ENCODE measurements around the gene RAB7A. TPM values are rescaled to one million over a fixed set of nuclear protein-coding genes. Genes with fewer than 3 reads are reported as not detected.

The RAB7A gene
- total RNA-seq, 1 donor from 2014 or later, result 149 TPM

- peaks cover 4% of the 10 kb centered on the region for H3K27me3 Mint-ChIP-seq (ENCODE audit: low read depth)
- peaks cover 13% of the 10 kb centered on the region for H3K4me1 Mint-ChIP-seq
- no peak overlapping the region for H3K4me3 Mint-ChIP-seq
These were observed 40.8 kb upstream of the RAB7A start for GRCh38 chr3:128684986-128685726.

GRCh38 chr3:128686465-128686864 lies 39.5 kb upstream of the RAB7A start:
- no peak for DNase-seq (ENCODE audit: low read depth, low spot score)
- Mint-ChIP-seq H3K36me3 (ENCODE audit: low read depth) (no peaks in the 10 kb centered on the region), H3K4me3 (no peak overlapping the region), H3K27me3 (ENCODE audit: low read depth) (no peaks in the 10 kb centered on the region), H3K27ac (ENCODE audit: unreplicated experiment) (no peak overlapping the region), H3K9me3 (peaks cover under 1% of the 10 kb centered on the region), H3K4me1 (peaks cover 3% of the 10 kb centered on the region)
- no peak for TF ChIP-seq CTCF (conservative IDR thresholded peaks at IDR 0.05)

More at GRCh38 chr3:128684986-128685726, 40.8 kb upstream of the RAB7A start:
- Mint-ChIP-seq H3K9me3 (peaks cover 7% of the 10 kb centered on the region), H3K36me3 (ENCODE audit: low read depth) (no peaks in the 10 kb centered on the region), H3K27ac (ENCODE audit: unreplicated experiment) (no peak overlapping the region)
- no peak for TF ChIP-seq CTCF (conservative IDR thresholded peaks at IDR 0.05)
- no peak for DNase-seq (ENCODE audit: low read depth, low spot score)

GRCh38 chr3:128689060-128689459 lies 36.9 kb upstream of the RAB7A start:
- no peak for TF ChIP-seq CTCF (conservative IDR thresholded peaks at IDR 0.05)
- no peak overlapping the region for H3K4me3 Mint-ChIP-seq
- H3K36me3 Mint-ChIP-seq (ENCODE audit: low read depth), result no peaks in the 10 kb centered on the region
- H3K27ac Mint-ChIP-seq (ENCODE audit: unreplicated experiment), result no peak overlapping the region
- H3K4me1 Mint-ChIP-seq, result no peaks in the 10 kb centered on the region
- H3K27me3 Mint-ChIP-seq (ENCODE audit: low read depth), result no peaks in the 10 kb centered on the region
- DNase-seq (ENCODE audit: low read depth, low spot score), result no peak
- H3K9me3 Mint-ChIP-seq, result no peaks in the 10 kb centered on the region

- peaks cover 2% of the 10 kb centered on the region for H3K27me3 Mint-ChIP-seq (ENCODE audit: low read depth)
- H3K27ac Mint-ChIP-seq (ENCODE audit: unreplicated experiment), result no peak overlapping the region
- DNase-seq (ENCODE audit: low read depth, low spot score), result no peak
- no peaks in the 10 kb centered on the region for H3K36me3 Mint-ChIP-seq (ENCODE audit: low read depth)
- TF ChIP-seq CTCF (conservative IDR thresholded peaks at IDR 0.05), result no peak
- no peaks in the 10 kb centered on the region for H3K9me3 Mint-ChIP-seq
- no peak overlapping the region for H3K4me3 Mint-ChIP-seq
- no peaks in the 10 kb centered on the region for H3K4me1 Mint-ChIP-seq
These were observed 32.3 kb upstream of the RAB7A start for GRCh38 chr3:128693696-128694095.

- Mint-ChIP-seq H3K9me3 (no peaks in the 10 kb centered on the region), H3K27ac (ENCODE audit: unreplicated experiment) (no peak overlapping the region), H3K4me3 (no peak overlapping the region), H3K4me1 (no peaks in the 10 kb centered on the region), H3K36me3 (ENCODE audit: low read depth) (no peaks in the 10 kb centered on the region), H3K27me3 (ENCODE audit: low read depth) (peaks cover 2% of the 10 kb centered on the region)
- no peak for DNase-seq (ENCODE audit: low read depth, low spot score)
- no peak for TF ChIP-seq CTCF (conservative IDR thresholded peaks at IDR 0.05)
These were observed 28.6 kb upstream of the RAB7A start for GRCh38 chr3:128697341-128697740.

All from neural crest cell (in vitro differentiated cells).